Measurements from ENCODE around the gene RHOV.

GRCh38 chr15:40878785-40879184 lies 4.8 kb upstream of the RHOV start:
- TF ChIP-seq ZNF70 (CRISPR knock-in tag; IDR thresholded peaks at IDR 0.05) = no peak
- no peak for TF ChIP-seq PPARA (CRISPR knock-in tag; IDR thresholded peaks at IDR 0.05; ENCODE audit: borderline replicate concordance)
- TF ChIP-seq BACH2 (CRISPR knock-in tag; IDR thresholded peaks at IDR 0.05; ENCODE audit: borderline replicate concordance) = no peak
- TF ChIP-seq ZNF8 (CRISPR knock-in tag; IDR thresholded peaks at IDR 0.05) = no peak
- no peak for TF ChIP-seq CSRNP3 (CRISPR knock-in tag; IDR thresholded peaks at IDR 0.05)
- TF ChIP-seq RARB (CRISPR knock-in tag; IDR thresholded peaks at IDR 0.05) = no peak
- no peak for TF ChIP-seq ISL1 (CRISPR knock-in tag; IDR thresholded peaks at IDR 0.05)
- TF ChIP-seq TCF4 (CRISPR knock-in tag; IDR thresholded peaks at IDR 0.05; ENCODE audit: borderline replicate concordance) = no peak
- TF ChIP-seq ZFP30 (CRISPR knock-in tag; IDR thresholded peaks at IDR 0.05) = no peak
- no peak for TF ChIP-seq SNAI2 (CRISPR knock-in tag; IDR thresholded peaks at IDR 0.05)
- no peak for TF ChIP-seq PATZ1 (CRISPR knock-in tag; IDR thresholded peaks at IDR 0.05; ENCODE audit: borderline replicate concordance)
- no peak for TF ChIP-seq TSHZ2 (CRISPR knock-in tag; IDR thresholded peaks at IDR 0.05)
